ENCODE data around the gene SMC5. TPM values are rescaled to one million over a fixed set of nuclear protein-coding genes. Genes with fewer than 3 reads are reported as not detected.

The SMC5 gene
- total RNA-seq, 2 donors from 2014 or later, result 30.0 to 42.5 TPM

GRCh38 chr9:70382046-70382708, 123.4 kb downstream of the SMC5 start:
- H3K9me3 ChIP-seq (ENCODE audit: control insufficient read depth, low read length), result no peaks in the 10 kb centered on the region
- peaks cover 2% of the 10 kb centered on the region for H3K27me3 Mint-ChIP-seq (ENCODE audit: insufficient read depth)
- H3K4me1 ChIP-seq (ENCODE audit: control insufficient read depth, insufficient read depth, low read length), result no peaks in the 10 kb centered on the region
- H3K27me3 ChIP-seq (ENCODE audit: control insufficient read depth, insufficient read depth, low read length, poor library complexity, severe bottlenecking), result no peaks in the 10 kb centered on the region
- H3K9ac ChIP-seq (ENCODE audit: extremely low read depth, low read length, poor library complexity, severe bottlenecking), result no peak overlapping the region
- H3K9me3 Mint-ChIP-seq, result no peaks in the 10 kb centered on the region
- H3K27ac Mint-ChIP-seq, result no peak overlapping the region
- no peaks in the 10 kb centered on the region for H3K4me1 Mint-ChIP-seq
- no peak for DNase-seq
- H3K4me3 ChIP-seq (ENCODE audit: low read length), result no peak overlapping the region
- H3K36me3 Mint-ChIP-seq (ENCODE audit: low read depth), result no peaks in the 10 kb centered on the region
- WGBS, 2 experiments (ENCODE audit: insufficient coverage in 1 of 2, insufficient read length in 1 of 2), result 88 to 100% methylated on average over 3 to 6 of the region's 6 CpGs
- no peaks in the 10 kb centered on the region for H3K36me3 ChIP-seq (ENCODE audit: control insufficient read depth, insufficient read depth, low read length)
- no peak overlapping the region for H3K27ac ChIP-seq (ENCODE audit: low read depth, low read length)
- H3K4me3 Mint-ChIP-seq, result no peak overlapping the region
- no peak for TF ChIP-seq CTCF (conservative IDR thresholded peaks at IDR 0.05)

DNA sequence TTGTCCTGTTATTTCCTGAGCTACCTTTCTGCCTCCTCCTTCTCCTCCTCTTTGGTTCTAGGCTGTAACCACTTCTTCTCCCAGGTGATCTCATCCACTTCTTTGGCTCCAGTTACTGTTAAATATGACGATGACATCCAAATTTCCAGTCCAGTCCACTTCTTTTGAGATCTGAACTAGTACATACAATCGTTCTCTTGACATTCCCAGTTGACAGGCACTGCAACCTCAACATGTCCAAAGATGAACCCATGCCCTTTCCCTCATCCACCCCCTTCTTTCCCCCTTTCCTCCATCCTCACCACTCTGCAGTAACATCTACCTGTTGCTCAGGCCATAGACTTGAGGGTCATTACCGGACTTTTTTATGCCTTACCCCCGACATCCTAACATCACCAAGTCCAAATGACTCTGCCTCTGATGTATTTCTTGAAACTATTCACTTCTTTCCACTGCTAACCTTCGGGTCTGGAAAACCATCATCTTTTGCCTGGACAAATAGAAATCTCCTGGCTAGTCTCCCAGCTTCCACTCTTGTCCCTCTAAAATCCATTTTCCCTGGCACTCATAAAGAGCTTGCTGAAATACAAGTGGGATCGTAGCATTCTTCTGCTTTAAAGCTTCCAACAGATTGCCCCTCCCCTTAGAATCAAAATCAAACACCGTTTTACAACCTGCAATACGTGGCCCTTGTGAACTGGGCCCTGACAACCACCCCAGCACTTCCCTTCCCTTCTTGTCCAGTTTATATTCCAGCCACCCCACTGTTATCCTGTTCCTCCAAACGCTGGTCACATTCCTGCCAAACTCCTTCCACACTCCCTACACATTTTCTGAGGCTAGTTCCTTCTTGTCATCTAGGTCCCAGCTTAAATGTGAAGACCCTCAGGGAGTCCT, 124.2 kb downstream of the SMC5 start:
- no peaks in the 10 kb centered on the region for H3K4me1 ChIP-seq (ENCODE audit: control insufficient read depth, insufficient read depth, low read length)

GRCh38 chr9:70385426-70385825, 126.6 kb downstream of the SMC5 start:
- H3K9me3 ChIP-seq (ENCODE audit: control insufficient read depth, low read length), result no peaks in the 10 kb centered on the region
- Mint-ChIP-seq H3K9me3 (no peaks in the 10 kb centered on the region), H3K4me3 (no peak overlapping the region), H3K27me3 (ENCODE audit: insufficient read depth) (peaks cover 2% of the 10 kb centered on the region), H3K36me3 (ENCODE audit: low read depth) (no peaks in the 10 kb centered on the region), H3K27ac (no peak overlapping the region), H3K4me1 (peaks cover 4% of the 10 kb centered on the region)
- DNase-seq, result no peak
- WGBS, 2 experiments (ENCODE audit: insufficient coverage in 1 of 2, insufficient read length in 1 of 2), result 82% methylated on average over 3 of the region's 3 CpGs; no CpG with 5 or more reads in 1 of the 2 experiments
- H3K27ac ChIP-seq (ENCODE audit: low read depth, low read length), result no peak overlapping the region
- H3K27me3 ChIP-seq (ENCODE audit: control insufficient read depth, insufficient read depth, low read length, poor library complexity, severe bottlenecking), result no peaks in the 10 kb centered on the region
- H3K4me1 ChIP-seq (ENCODE audit: control insufficient read depth, insufficient read depth, low read length), result no peaks in the 10 kb centered on the region
- no peak overlapping the region for H3K4me3 ChIP-seq (ENCODE audit: low read length)
- no peak for TF ChIP-seq CTCF (conservative IDR thresholded peaks at IDR 0.05)
- H3K36me3 ChIP-seq (ENCODE audit: control insufficient read depth, insufficient read depth, low read length), result no peaks in the 10 kb centered on the region
- H3K9ac ChIP-seq (ENCODE audit: extremely low read depth, low read length, poor library complexity, severe bottlenecking), result no peak overlapping the region

More for the DNA sequence above, 124.2 kb downstream of the SMC5 start:
- H3K27ac Mint-ChIP-seq, result no peak overlapping the region
- TF ChIP-seq CTCF (conservative IDR thresholded peaks at IDR 0.05), result no peak
- WGBS, 2 experiments (ENCODE audit: insufficient coverage in 1 of 2, insufficient read length in 1 of 2), result 85 to 89% methylated on average over 8 to 9 of the region's 9 CpGs
- peaks cover 4% of the 10 kb centered on the region for H3K4me1 Mint-ChIP-seq
- no peak overlapping the region for H3K4me3 Mint-ChIP-seq
- H3K27ac ChIP-seq (ENCODE audit: low read depth, low read length), result no peak overlapping the region
- H3K27me3 ChIP-seq (ENCODE audit: control insufficient read depth, insufficient read depth, low read length, poor library complexity, severe bottlenecking), result no peaks in the 10 kb centered on the region
- no peaks in the 10 kb centered on the region for H3K9me3 Mint-ChIP-seq
- no peaks in the 10 kb centered on the region for H3K36me3 ChIP-seq (ENCODE audit: control insufficient read depth, insufficient read depth, low read length)
- H3K36me3 Mint-ChIP-seq (ENCODE audit: low read depth), result no peaks in the 10 kb centered on the region
- peaks cover 2% of the 10 kb centered on the region for H3K27me3 Mint-ChIP-seq (ENCODE audit: insufficient read depth)
- no peak for DNase-seq
- no peak overlapping the region for H3K4me3 ChIP-seq (ENCODE audit: low read length)
- H3K9ac ChIP-seq (ENCODE audit: extremely low read depth, low read length, poor library complexity, severe bottlenecking), result no peak overlapping the region
- H3K9me3 ChIP-seq (ENCODE audit: control insufficient read depth, low read length), result no peaks in the 10 kb centered on the region

Data from endodermal cell (in vitro differentiated cells).